H1 (cell line): ENCODE measurements around the gene CBFA2T2. TPM values are rescaled to one million over a fixed set of nuclear protein-coding genes. Genes with fewer than 3 reads are reported as not detected.

ENCODE experiments used
- CTCF ChIA-PET: fragments of 300-600 bp; sonication (Branson Sonifier 250); formaldehyde crosslinking; loops from one replicate; lab custom pipeline; 2021; ENCODE audit not compliant: partially characterized antibody; lab: Charles Lee
- POLR2A ChIA-PET: fragments of 300-600 bp; sonication (Branson Sonifier 250); formaldehyde crosslinking; loops from one replicate; lab custom pipeline; 2021; ENCODE audit warnings: inconsistent platforms; ENCODE audit not compliant: partially characterized antibody; lab: Charles Lee
- DNase-seq, 2 experiments: peaks; one replicate each; pipeline versions ENCODE4 v3.0.0 to v3.0.0-alpha.2; 2010 to 2022; ENCODE audit warnings: low spot score in 2 of 2, low read depth in 1 of 2, mixed read lengths in 1 of 2
- FAIRE-seq: peaks from 2 replicates; lab custom pipeline; 2011; peaks lifted over from hg19 to GRCh38; lab: Jason Lieb, UNC
- H2AFZ ChIP-seq: 2 replicates; pipeline ENCODE4 v1.8.1; 2012; ENCODE audit warnings: low read length, inconsistent platforms
- H2AK5ac ChIP-seq: 2 replicates; pipeline ENCODE4 v1.6.1; 2013; ENCODE audit warnings: low read depth, low read length
- H2BK120ac ChIP-seq: replicated peaks from 2 replicates; pipeline ENCODE3; 2013; ENCODE audit warnings: low read depth, low read length, inconsistent platforms
- H2BK12ac ChIP-seq: 2 replicates; pipeline ENCODE4 v1.6.1; 2013; ENCODE audit warnings: low read depth, low read length
- H2BK15ac ChIP-seq: 2 replicates; pipeline ENCODE4 v1.6.1; 2013; ENCODE audit warnings: low read length
- H2BK20ac ChIP-seq: 2 replicates; pipeline ENCODE4 v1.6.1; 2013; ENCODE audit warnings: low read length
- H2BK5ac ChIP-seq: 2 replicates; pipeline ENCODE4 v1.6.1; 2013; ENCODE audit warnings: low read depth, low read length
- H3K14ac ChIP-seq: 2 replicates; pipeline ENCODE4 v1.6.1; 2013; ENCODE audit warnings: inconsistent platforms; ENCODE audit not compliant: insufficient read length
- H3K18ac ChIP-seq: 2 replicates; pipeline ENCODE4 v1.6.1; 2013; ENCODE audit warnings: low read length; ENCODE audit errors: extremely low read depth
- H3K23ac ChIP-seq: 2 replicates; pipeline ENCODE4 v1.6.1; 2013; ENCODE audit warnings: inconsistent platforms; ENCODE audit not compliant: insufficient read length
- H3K23me2 ChIP-seq: 2 replicates; pipeline ENCODE4 v1.6.1; 2013; ENCODE audit warnings: low read depth, low read length
- H3K27ac ChIP-seq: 2 replicates; pipeline ENCODE4 v1.6.1; 2011; ENCODE audit warnings: low read depth, low read length, inconsistent platforms
- H3K27me3 ChIP-seq, 4 experiments: replicated peaks in 1 of 4; 1 replicate in 1 of 4; 2 replicates in 3 of 4; pipeline versions ENCODE4 v1.6.1 to v1.8.1; 2011 to 2013; ENCODE audit warnings: low read length in 3 of 4, mild to moderate bottlenecking in 3 of 4, inconsistent platforms in 2 of 4, mixed read lengths in 2 of 4, moderate library complexity in 1 of 4; ENCODE audit not compliant: control insufficient read depth in 3 of 4, insufficient read depth in 3 of 4; ENCODE audit errors: extremely low read depth in 1 of 4
- H3K36me3 ChIP-seq, 4 experiments: 2 replicates each; pipeline versions ENCODE4 v1.6.1 to v1.8.1; 2011 to 2013; ENCODE audit warnings: mild to moderate bottlenecking in 4 of 4, low read length in 3 of 4, moderate library complexity in 2 of 4, control low read depth in 1 of 4, inconsistent platforms in 1 of 4; ENCODE audit not compliant: insufficient read depth in 4 of 4, control insufficient read depth in 2 of 4
- H3K4ac ChIP-seq: replicated peaks from 2 replicates; pipeline ENCODE3; 2013; ENCODE audit warnings: low read length, low read depth, mixed read lengths, inconsistent platforms; ENCODE audit not compliant: insufficient read length
- H3K4me1 ChIP-seq, 4 experiments: replicated peaks in 1 of 4; 1 replicate in 1 of 4; 2 replicates in 3 of 4; pipeline versions ENCODE4 v1.6.1 to v1.8.1; 2011 to 2013; ENCODE audit warnings: low read length in 3 of 4, inconsistent platforms in 2 of 4, mixed read lengths in 1 of 4; ENCODE audit not compliant: insufficient read depth in 4 of 4, control insufficient read depth in 3 of 4
- H3K4me2 ChIP-seq, 2 experiments: 2 replicates each; pipeline versions ENCODE4 v1.6.1 to v1.8.1; 2011 to 2013; ENCODE audit warnings: low read depth in 2 of 2, low read length in 2 of 2, control low read depth in 1 of 2, inconsistent platforms in 1 of 2, mild to moderate bottlenecking in 1 of 2; ENCODE audit not compliant: insufficient read depth in 1 of 2
- H3K4me3 ChIP-seq, 4 experiments: fragments of 200-600, 300-600 bp in 1 of 4; sonication (generic), shearing (Covaris generic), sonication (Bioruptor Twin) in 1 of 4; 2 replicates each; pipeline versions ENCODE4 v1.5.1 to v1.8.1; 2011 to 2016; ENCODE audit warnings: low read length in 4 of 4, low read depth in 3 of 4, control low read depth in 2 of 4, inconsistent platforms in 2 of 4, mild to moderate bottlenecking in 2 of 4, mixed read lengths in 1 of 4, moderate library complexity in 1 of 4; ENCODE audit not compliant: insufficient read depth in 2 of 4; ENCODE audit errors: extremely low read depth in 1 of 4
- H3K56ac ChIP-seq: replicated peaks from 2 replicates; pipeline ENCODE3; 2013; ENCODE audit warnings: low read depth, mild to moderate bottlenecking, mixed read lengths, low read length, inconsistent platforms; ENCODE audit not compliant: insufficient read length
- H3K79me1 ChIP-seq: 2 replicates; pipeline ENCODE4 v1.6.1; 2013; ENCODE audit warnings: low read depth, low read length, control low read depth
- H3K79me2 ChIP-seq, 2 experiments: 2 replicates each; pipeline versions ENCODE4 v1.6.1 to v1.8.1; 2012 to 2013; ENCODE audit warnings: low read length in 2 of 2, mild to moderate bottlenecking in 2 of 2, inconsistent platforms in 1 of 2; ENCODE audit not compliant: insufficient read depth in 2 of 2, control insufficient read depth in 1 of 2
- H3K9ac ChIP-seq, 4 experiments: replicated peaks in 1 of 4; 1 replicate in 1 of 4; 2 replicates in 3 of 4; pipeline versions ENCODE4 v1.6.1 to v1.8.1; 2011 to 2013; ENCODE audit warnings: low read depth in 3 of 4, low read length in 3 of 4, control low read depth in 2 of 4, mild to moderate bottlenecking in 2 of 4, moderate library complexity in 2 of 4, inconsistent platforms in 1 of 4; ENCODE audit errors: extremely low read depth in 1 of 4
- H3K9me3 ChIP-seq, 2 experiments: 2 replicates each; pipeline versions ENCODE4 v1.6.1 to v1.8.1; 2012 to 2013; ENCODE audit warnings: mild to moderate bottlenecking in 2 of 2, moderate library complexity in 2 of 2, control low read depth in 1 of 2, inconsistent platforms in 1 of 2, low read depth in 1 of 2, low read length in 1 of 2, mixed read lengths in 1 of 2; ENCODE audit not compliant: insufficient read depth in 2 of 2
- H4K20me1 ChIP-seq, 2 experiments: replicated peaks in 1 of 2; 2 replicates each; pipeline versions ENCODE3 to v1.8.1; 2011 to 2013; ENCODE audit warnings: inconsistent platforms in 2 of 2, low read length in 2 of 2, mild to moderate bottlenecking in 1 of 2; ENCODE audit not compliant: insufficient read depth in 2 of 2, control insufficient read depth in 1 of 2
- H4K5ac ChIP-seq: 2 replicates; pipeline ENCODE4 v1.6.1; 2013; ENCODE audit warnings: low read length, low read depth, mixed read lengths, inconsistent platforms; ENCODE audit not compliant: insufficient read length
- H4K8ac ChIP-seq: 2 replicates; pipeline ENCODE4 v1.8.0; 2013; ENCODE audit warnings: mild to moderate bottlenecking, moderate library complexity, low read length, inconsistent platforms; ENCODE audit not compliant: insufficient read depth; ENCODE audit errors: extremely low read depth
- H4K91ac ChIP-seq: replicated peaks from 2 replicates; pipeline ENCODE3; 2013; ENCODE audit warnings: low read length, mixed read lengths, inconsistent platforms; ENCODE audit not compliant: insufficient read length
- BACH1 ChIP-seq: IDR thresholded peaks from 2 replicates; pipeline ENCODE4 v1.6.1; 2012; ENCODE audit warnings: low read length, improper control_type of control experiment
- BCL11A ChIP-seq, 2 experiments: IDR thresholded peaks; one replicate each; pipeline ENCODE4 v1.6.1; 2011; ENCODE audit warnings: low read depth in 2 of 2, low read length in 2 of 2, mild to moderate bottlenecking in 2 of 2
- JUN ChIP-seq: IDR thresholded peaks from 2 replicates; pipeline ENCODE4 v1.6.1; 2011; ENCODE audit warnings: low read depth, mild to moderate bottlenecking, improper control_type of control experiment, low read length
- JUND ChIP-seq: IDR thresholded peaks from 2 replicates; pipeline ENCODE4 v1.6.1; 2011; ENCODE audit warnings: mild to moderate bottlenecking, improper control_type of control experiment, low read length
- KDM4A ChIP-seq: IDR thresholded peaks from one replicate; pipeline ENCODE4 v1.7.1; 2012; ENCODE audit warnings: low read depth, mild to moderate bottlenecking, moderate library complexity, low read length, inconsistent platforms; ENCODE audit not compliant: severe bottlenecking
- KDM5A ChIP-seq: fragments of 200-600 bp; IDR thresholded peaks from 2 replicates; pipeline ENCODE4 v1.7.1; 2012; ENCODE audit warnings: mild to moderate bottlenecking, low read length, inconsistent platforms, mixed read lengths
- MAX ChIP-seq: IDR thresholded peaks from 2 replicates; pipeline ENCODE4 v1.6.1; 2012; ENCODE audit warnings: inconsistent platforms
- NANOG ChIP-seq: IDR thresholded peaks from 2 replicates; pipeline ENCODE4 v1.6.1; 2011; ENCODE audit warnings: low read length, low read depth, mild to moderate bottlenecking, inconsistent platforms; ENCODE audit not compliant: insufficient read depth, poor library complexity, severe bottlenecking
- RAD21 ChIP-seq, 2 experiments: IDR thresholded peaks in 1 of 2; conservative IDR thresholded peaks in 1 of 2; 2 replicates each; pipeline ENCODE4 v1.6.1; 2011; ENCODE audit warnings: low read depth in 2 of 2, low read length in 2 of 2, improper control_type of control experiment in 1 of 2, inconsistent platforms in 1 of 2, mild to moderate bottlenecking in 1 of 2, moderate library complexity in 1 of 2
- SIRT6 ChIP-seq: IDR thresholded peaks from one replicate; pipeline ENCODE4 v1.7.1; 2012; ENCODE audit warnings: low read length, inconsistent platforms
- WGBS, 2 experiments: shearing (Covaris generic) in 1 of 2; methylation state at CpG; one replicate each; pipeline versions ENCODE4 v1.1.6 to v1.1.7; 2013 to 2015; ENCODE audit warnings: low lambda C conversion rate in 2 of 2, mixed read lengths in 2 of 2, inconsistent platforms in 1 of 2, low coverage in 1 of 2, missing lambda C conversion rate in 1 of 2; ENCODE audit not compliant: insufficient replicate concordance in 2 of 2, insufficient coverage in 1 of 2, insufficient read length in 1 of 2; ENCODE audit errors: extremely low coverage in 1 of 2, missing lambda C conversion rate in 1 of 2; 5-methylcytosine and 5-hydroxymethylcytosine counted together
- polyA plus RNA-seq, 7 experiments: library from polyadenylated mRNA; depleted of rRNA in 3 of 7; stranded (reverse) in 5 of 7; unstranded in 2 of 7; fragments of >200 nt in 5 of 7; fragments of 200-250 nt in 2 of 7; gene quantifications; 1 replicate in 5 of 7; 2 replicates in 1 of 7; 4 replicates in 1 of 7; pipeline versions ENCODE4 v1.2.1 to v1.2.3, GENCODE V29; 2011 to 2013; ENCODE audit warnings: missing spikeins in 2 of 7, mixed read lengths in 2 of 7
- total RNA-seq: library from RNA; stranded (reverse); fragmentation: NEBNext Ultra II Directional; extraction: Animal tissue kit (Norgen Biotek cat#: 25700); gene quantifications from 2 replicates; pipeline ENCODE4 v1.2.1, GENCODE V29; 2021

The CBFA2T2 gene
- total and polyA plus RNA-seq, 2 of the 8 experiments (the other 6 are each of a cell fraction or from before 2014, with no cell fraction given), result 11.6 to 12.9 TPM

- ChIA-PET CTCF (interaction anchor here (0.8 to 5.0 kb wide), 6 partner anchors 10 to 198 kb away, joined by 3 to 31 read pairs (median 5); partner anchors contain the start of gene ACTL10), POLR2A (interaction anchor here (1.2 to 4.7 kb wide), 2 partner anchors 11 to 16 kb away, joined by 5 to 63 read pairs; partner anchors contain the start of gene ACTL10)
- no peak overlapping the region for H3K4me2 ChIP-seq
- no peak overlapping the region for H3K23ac ChIP-seq
- H3K23me2 ChIP-seq, result no peaks in the 10 kb centered on the region
- no peaks in the 10 kb centered on the region for H4K20me1 ChIP-seq
- H4K5ac ChIP-seq, result no peak overlapping the region
- no peak overlapping the region for H2AK5ac ChIP-seq
- no peak overlapping the region for H2BK15ac ChIP-seq
- no peak overlapping the region for H3K56ac ChIP-seq
- H4K8ac ChIP-seq, result no peak overlapping the region
- H3K4me1 ChIP-seq, result peaks cover 0 to 11% (median 1%) of the 10 kb centered on the region in 4 experiments; a peak in 4 of 7 replicates
- no peak overlapping the region for H3K27ac ChIP-seq
- no peak overlapping the region for H3K4me3 ChIP-seq
- no peak overlapping the region for H3K4ac ChIP-seq
- no peaks in the 10 kb centered on the region for H3K27me3 ChIP-seq
- H2BK12ac ChIP-seq, result no peak overlapping the region
- 87% methylated on average over 4 of the region's 4 CpGs; no CpG with 5 or more reads in 1 of the 2 experiments for WGBS, 2 experiments
- no peak overlapping the region for H2BK20ac ChIP-seq
- H3K79me1 ChIP-seq, result no peaks in the 10 kb centered on the region
- H3K36me3 ChIP-seq, result peaks cover 0 to 11% (median 0%) of the 10 kb centered on the region in 4 experiments; a peak in 2 of 8 replicates
- no peak overlapping the region for H3K9ac ChIP-seq
- no peak overlapping the region for H2AFZ ChIP-seq
- no peak overlapping the region for H3K14ac ChIP-seq
- no peak overlapping the region for H4K91ac ChIP-seq
- no peak overlapping the region for H3K18ac ChIP-seq
- no peak for DNase-seq
- no peak overlapping the region for H2BK5ac ChIP-seq
- no peak for FAIRE-seq
- no peaks in the 10 kb centered on the region for H3K9me3 ChIP-seq
- no peak overlapping the region for H2BK120ac ChIP-seq
- no peaks in the 10 kb centered on the region for H3K79me2 ChIP-seq
- TF ChIP-seq NANOG (no peak), BCL11A (IDR thresholded peaks at IDR 0.05; ENCODE audit: low read depth in 2 of 2, low read length in 2 of 2) (no peak), KDM4A (no peak), JUN (no peak), JUND (no peak), RAD21 (IDR thresholded peaks at IDR 0.05 in 1 of 2, conservative IDR thresholded peaks at IDR 0.05 in 1 of 2; ENCODE audit: low read depth in 2 of 2, low read length in 2 of 2) (no peak), KDM5A (no peak), MAX (no peak), SIRT6 (no peak), BACH1 (no peak)
These were observed 165.3 kb downstream of the CBFA2T2 start for GRCh38 chr20:33655164-33655563.
